NB4 (cell line): Measurements from ENCODE around the gene OPRL1.

ENCODE experiments used
- DNase-seq: peaks from one replicate; pipeline ENCODE4 v3.0.0; 2010; ENCODE audit warnings: low read depth
- H3K4me3 ChIP-seq: one replicate; pipeline ENCODE4 v1.5.1; 2011; ENCODE audit warnings: mild to moderate bottlenecking, low read depth, low read length, moderate library complexity
- MYC ChIP-seq: IDR thresholded peaks from 2 replicates; pipeline ENCODE4 v1.6.1; 2011; ENCODE audit warnings: low read depth, low read length
- POLR2A ChIP-seq: IDR thresholded peaks from 2 replicates; pipeline ENCODE4 v1.6.1; 2011; ENCODE audit warnings: mild to moderate bottlenecking; ENCODE audit not compliant: insufficient read length; ENCODE audit errors: extremely low read depth
- TF ChIP-seq, protein P1 (sequence below): IDR thresholded peaks from 2 replicates; pipeline ENCODE4 v1.6.1; 2011; ENCODE audit warnings: low read depth, low read length
- TF ChIP-seq, protein P2 (sequence below): IDR thresholded peaks from one replicate; pipeline ENCODE4 v1.5.1; 2012; ENCODE audit warnings: low read depth, low read length

OPRL1 gene

DNA sequence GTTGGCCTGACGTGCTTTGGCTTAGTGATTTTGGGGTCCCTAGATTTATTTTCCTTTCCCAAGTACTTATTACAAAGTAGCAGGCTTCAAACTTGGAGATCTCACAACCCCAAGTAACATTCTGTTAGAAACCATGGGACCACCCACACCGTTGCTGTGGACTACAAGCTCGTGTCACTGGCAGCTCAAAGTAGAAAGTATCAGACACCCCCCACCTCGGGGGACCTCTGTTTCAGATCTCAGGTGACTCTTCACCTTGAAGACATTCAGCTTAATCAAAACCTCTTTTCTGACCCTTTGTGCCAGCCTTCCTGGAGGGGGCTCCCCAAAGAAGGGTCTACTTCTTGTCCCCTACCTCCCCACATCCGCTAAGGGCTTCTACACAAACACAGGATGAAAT lies 68.7 kb downstream of the OPRL1 start:
- TF ChIP-seq POLR2A (no peak), MYC (no peak)
- TF ChIP-seq, protein P1, sequence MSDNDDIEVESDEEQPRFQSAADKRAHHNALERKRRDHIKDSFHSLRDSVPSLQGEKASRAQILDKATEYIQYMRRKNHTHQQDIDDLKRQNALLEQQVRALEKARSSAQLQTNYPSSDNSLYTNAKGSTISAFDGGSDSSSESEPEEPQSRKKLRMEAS: no peak
- TF ChIP-seq, protein P2, sequence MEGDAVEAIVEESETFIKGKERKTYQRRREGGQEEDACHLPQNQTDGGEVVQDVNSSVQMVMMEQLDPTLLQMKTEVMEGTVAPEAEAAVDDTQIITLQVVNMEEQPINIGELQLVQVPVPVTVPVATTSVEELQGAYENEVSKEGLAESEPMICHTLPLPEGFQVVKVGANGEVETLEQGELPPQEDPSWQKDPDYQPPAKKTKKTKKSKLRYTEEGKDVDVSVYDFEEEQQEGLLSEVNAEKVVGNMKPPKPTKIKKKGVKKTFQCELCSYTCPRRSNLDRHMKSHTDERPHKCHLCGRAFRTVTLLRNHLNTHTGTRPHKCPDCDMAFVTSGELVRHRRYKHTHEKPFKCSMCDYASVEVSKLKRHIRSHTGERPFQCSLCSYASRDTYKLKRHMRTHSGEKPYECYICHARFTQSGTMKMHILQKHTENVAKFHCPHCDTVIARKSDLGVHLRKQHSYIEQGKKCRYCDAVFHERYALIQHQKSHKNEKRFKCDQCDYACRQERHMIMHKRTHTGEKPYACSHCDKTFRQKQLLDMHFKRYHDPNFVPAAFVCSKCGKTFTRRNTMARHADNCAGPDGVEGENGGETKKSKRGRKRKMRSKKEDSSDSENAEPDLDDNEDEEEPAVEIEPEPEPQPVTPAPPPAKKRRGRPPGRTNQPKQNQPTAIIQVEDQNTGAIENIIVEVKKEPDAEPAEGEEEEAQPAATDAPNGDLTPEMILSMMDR: no peak
- H3K4me3 ChIP-seq: no peak overlapping the region
- no peak for DNase-seq

- no peak overlapping the region for H3K4me3 ChIP-seq
- TF ChIP-seq MYC (no peak), POLR2A (no peak)
- TF ChIP-seq, protein P2: no peak
- TF ChIP-seq, protein P1: no peak
- no peak for DNase-seq
These were observed 69.3 kb downstream of the OPRL1 start for GRCh38 chr20:64149141-64149540.

DNA sequence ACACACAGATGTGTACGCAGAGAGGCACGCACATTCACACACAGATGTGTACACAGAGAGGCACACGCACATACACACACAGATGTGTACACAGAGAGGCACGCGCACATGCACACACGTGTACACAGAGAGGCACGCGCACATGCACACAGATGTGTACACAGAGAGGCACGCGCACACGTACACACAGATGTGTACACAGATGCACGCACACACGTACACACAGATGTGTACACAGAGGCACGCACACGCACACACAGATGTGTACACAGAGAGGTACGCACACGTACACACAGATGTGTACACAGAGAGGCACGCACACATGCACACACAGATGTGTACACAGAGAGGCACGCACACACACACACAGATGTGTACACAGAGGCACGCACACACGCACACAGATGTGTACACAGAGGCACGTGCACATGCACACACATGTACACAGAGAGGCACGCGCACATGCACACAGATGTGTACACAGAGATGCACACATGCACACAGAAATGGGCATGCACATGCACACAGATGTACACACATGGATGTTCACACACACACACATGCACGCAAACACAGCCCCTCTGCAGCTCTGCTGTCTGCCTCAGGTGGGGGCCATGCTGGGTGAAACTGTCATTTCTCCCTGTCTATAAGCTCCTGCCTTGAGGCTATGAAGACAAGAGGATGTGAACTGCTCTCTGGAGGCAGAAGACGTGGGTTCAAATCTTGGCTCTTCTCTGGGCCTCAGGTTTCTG lies 70.1 kb downstream of the OPRL1 start:
- TF ChIP-seq, protein P2: no peak
- TF ChIP-seq, protein P1: no peak
- no peak for TF ChIP-seq POLR2A
- no peak for TF ChIP-seq MYC
- no peak for DNase-seq
- H3K4me3 ChIP-seq: no peak overlapping the region
